ENCODE measurements around the gene TMPRSS7.
"Not testable (repeated sequence)": the region's sequence is repeated elsewhere in the genome, so short reads cannot be mapped to it uniquely, and the experiment has no call there.

The TMPRSS7 gene

GRCh38 chr3:112013058-112013783, 21.3 kb upstream of the TMPRSS7 start:
- peak; percentile 80 for FAIRE-seq

- FAIRE-seq = no peak
Observed at GRCh38 chr3:112013784-112014143, 20.8 kb upstream of the TMPRSS7 start.

GRCh38 chr3:112017091-112017490, 17.4 kb upstream of the TMPRSS7 start:
- no peak for FAIRE-seq

DNA sequence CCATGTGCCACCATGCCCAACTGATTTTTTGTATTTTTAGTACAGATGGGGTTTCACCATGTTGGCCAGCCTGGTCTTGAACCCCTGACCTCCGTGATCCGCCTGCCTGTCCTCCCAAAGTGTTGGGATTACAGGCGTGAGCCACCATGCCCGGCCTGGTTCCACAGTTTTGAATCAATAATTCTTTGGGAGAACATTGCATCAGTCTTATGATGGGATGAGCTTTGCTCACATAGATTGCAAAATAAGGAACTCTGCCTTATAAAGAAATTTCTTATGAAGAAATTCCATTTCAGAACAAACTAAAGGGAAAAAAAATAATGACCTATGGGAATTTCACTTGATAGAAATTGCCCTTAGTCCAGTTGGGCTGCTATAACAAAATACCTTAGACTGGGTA, 15.8 kb upstream of the TMPRSS7 start:
- no peak for FAIRE-seq

DNA sequence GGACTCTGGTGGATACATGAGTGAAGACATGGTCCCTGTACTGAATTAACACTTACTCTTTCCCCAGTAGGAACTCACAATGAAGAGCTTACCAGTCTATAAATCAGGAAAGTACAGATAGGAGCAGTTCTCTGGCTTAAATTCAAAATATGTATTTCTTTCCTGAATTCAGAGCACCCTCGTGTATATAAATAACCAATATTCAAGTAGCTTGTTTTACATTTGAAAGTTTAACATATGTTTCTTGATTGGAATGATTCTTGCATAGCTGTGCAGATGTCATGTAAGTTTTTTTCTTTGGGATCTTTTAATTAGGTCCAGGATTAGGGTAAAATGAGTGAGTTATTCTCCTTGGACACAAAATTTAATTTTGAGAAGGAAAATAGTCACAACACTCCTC, 14.8 kb upstream of the TMPRSS7 start:
- FAIRE-seq = no peak

GRCh38 chr3:112020674-112021085, 13.9 kb upstream of the TMPRSS7 start:
- no peak for FAIRE-seq

- FAIRE-seq = no peak
Observed at GRCh38 chr3:112027142-112027541, 7.4 kb upstream of the TMPRSS7 start.

GRCh38 chr3:112027826-112028225, 6.7 kb upstream of the TMPRSS7 start:
- no peak for FAIRE-seq

DNA sequence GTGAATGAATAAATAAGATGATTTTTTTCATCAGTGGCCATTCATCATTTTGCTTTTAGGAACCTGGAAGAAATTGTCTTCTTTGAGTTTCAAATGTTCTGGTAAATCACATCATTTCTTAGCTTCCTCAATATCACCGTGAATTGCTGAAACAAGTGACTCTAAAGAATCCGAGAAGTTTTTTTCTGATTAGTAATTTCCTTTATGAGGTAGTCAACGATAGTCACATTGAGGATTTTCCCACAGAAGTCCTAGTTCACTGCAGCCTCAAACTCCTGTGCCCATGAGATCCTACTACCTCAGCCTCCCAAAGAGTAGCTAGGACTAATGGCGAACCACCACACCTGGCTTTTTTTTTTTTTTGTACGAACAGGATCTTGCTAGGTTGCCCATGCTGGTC, 3.6 kb upstream of the TMPRSS7 start:
- no peak for FAIRE-seq

DNA sequence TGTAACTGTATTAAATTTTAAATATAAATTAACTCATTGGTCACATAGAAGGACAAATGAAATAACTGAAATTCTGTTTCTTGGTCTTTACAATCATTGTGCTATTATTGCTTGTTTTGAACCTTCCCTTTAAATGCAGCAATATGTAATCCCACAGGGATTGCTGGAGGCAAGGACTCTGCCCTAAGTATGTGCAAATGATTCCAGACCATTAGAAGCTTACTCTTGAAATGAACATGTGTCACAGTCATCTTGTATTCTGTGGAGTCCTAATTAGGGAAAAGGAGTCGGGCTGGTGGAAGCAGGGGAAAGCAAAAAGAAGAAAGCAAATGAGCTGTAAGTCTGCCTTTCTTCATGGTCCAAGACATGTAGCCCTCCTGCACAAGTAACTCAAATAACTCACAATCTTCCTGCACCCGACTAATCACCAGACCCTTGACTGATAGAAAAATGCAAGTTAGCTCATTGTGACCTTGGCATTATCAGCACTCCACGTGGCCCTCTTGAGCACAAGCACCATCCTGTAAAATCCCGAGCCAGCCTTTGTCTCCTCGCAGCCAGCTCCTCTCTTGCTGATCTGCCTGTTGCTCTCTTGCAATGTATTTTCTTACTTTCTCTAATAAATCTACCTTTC, 2.3 kb upstream of the TMPRSS7 start:
- no peak for FAIRE-seq

- FAIRE-seq = no peak
Observed at GRCh38 chr3:112035241-112035640, 705 bp downstream of the TMPRSS7 start.

DNA sequence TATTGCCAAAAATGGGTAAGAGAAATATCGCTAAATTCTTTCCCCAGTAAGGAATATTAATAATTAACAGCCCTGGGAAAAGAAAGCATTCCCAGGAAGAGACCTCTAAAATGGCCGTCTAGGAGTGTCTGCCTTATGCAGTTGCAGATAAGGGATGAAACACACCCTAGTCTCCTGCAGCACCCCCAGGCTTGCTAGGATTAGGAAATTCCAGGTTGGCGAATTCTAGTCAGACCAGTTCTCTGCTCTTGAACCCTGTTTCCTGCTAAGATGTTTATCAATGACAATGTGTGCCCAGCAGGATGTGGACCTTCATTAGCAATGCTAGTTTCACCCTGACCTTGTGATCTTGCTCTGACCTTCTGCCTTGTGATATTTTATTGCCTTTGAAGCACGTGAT, 2.7 kb downstream of the TMPRSS7 start:
- not testable (repeated sequence) for FAIRE-seq

DNA sequence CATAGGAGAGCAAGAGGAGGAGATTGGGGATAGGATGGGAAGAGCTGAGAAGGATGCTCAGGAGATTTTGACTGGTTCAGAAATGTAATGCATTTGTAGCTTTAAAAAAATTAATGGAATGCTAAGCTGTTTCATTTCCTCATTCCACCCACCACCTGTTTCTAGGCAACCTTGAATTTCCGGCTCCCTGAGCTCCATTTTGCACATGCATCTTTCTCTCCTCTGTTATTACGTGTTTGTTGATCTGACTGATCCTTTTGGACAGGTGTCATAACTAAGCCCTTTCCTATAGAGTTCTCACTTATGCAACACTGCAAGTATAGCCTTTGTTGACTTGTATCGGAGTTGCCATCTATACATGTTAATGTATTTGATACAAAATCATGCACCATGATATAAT, 4.3 kb downstream of the TMPRSS7 start:
- no peak for FAIRE-seq

- no peak for FAIRE-seq
Observed at GRCh38 chr3:112041321-112041720, 6.8 kb downstream of the TMPRSS7 start.

DNA sequence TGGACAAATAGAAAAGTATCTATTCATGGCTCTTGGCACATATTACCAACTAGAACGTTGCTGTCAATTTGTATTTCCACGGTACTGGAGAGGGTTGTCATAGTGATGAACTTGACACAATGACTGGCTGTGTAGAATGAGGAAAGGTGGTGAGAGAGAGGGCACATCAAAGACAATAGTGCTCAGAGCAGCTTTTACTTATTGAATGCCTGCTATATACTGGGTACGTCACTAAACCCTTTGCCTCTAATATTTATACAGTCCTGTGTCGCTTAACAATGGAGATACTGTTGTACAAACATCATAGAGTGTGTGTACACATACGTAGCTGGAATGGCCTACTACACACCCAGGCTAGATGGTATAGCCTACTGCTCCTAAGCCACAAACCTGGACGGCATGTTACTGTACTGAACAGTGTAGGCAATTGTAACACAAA, 8.3 kb downstream of the TMPRSS7 start:
- FAIRE-seq = no peak

GRCh38 chr3:112043621-112044201, 9.2 kb downstream of the TMPRSS7 start:
- FAIRE-seq = peak; percentile 83

- no peak for FAIRE-seq
Observed at GRCh38 chr3:112046599-112046998, 12.1 kb downstream of the TMPRSS7 start.

DNA sequence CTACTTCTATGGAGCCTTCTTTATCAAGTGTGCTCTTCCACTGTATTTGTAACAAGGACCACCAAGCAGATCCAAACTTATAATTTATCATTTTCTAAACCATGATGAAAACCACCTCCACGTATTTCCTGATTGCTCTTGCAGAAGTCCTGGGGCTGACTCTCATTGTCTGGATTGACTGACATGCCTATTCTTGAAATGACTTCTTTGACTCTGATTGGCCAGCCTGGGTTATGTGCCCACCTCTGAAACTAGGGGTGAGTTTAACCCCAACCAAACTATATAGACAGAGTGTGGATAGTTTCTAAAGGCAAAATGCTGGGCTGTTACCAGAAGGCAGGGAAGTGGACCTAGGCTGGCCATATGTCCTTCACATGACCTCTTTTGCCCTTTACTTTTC, 12.7 kb downstream of the TMPRSS7 start:
- FAIRE-seq = no peak

GRCh38 chr3:112048911-112049310, 14.4 kb downstream of the TMPRSS7 start:
- no peak for FAIRE-seq

- no peak for FAIRE-seq
Observed at GRCh38 chr3:112053229-112053628, 18.7 kb downstream of the TMPRSS7 start.

DNA sequence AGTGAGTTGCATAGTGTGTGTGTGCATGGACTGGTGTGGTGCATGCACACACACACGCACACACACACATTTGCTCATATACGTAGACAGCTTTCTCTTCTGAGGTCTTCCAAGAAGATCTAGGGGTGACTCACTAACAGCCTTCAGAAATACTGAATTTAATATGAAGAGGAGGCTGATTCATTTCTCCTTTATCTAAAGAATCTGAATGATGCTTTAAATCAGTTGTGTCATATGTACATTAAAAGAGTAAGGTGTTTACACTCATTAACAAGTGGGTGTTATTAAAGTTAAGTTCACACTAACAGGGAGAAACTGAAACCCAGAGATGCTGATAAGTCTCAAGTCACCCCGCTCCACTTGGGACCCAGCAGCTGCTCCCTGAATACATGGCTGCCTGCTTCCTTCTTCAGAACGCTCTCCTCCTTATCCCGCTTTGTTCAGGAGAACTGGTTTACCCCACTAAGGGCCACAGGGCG, 22.0 kb downstream of the TMPRSS7 start:
- no peak for FAIRE-seq

DNA sequence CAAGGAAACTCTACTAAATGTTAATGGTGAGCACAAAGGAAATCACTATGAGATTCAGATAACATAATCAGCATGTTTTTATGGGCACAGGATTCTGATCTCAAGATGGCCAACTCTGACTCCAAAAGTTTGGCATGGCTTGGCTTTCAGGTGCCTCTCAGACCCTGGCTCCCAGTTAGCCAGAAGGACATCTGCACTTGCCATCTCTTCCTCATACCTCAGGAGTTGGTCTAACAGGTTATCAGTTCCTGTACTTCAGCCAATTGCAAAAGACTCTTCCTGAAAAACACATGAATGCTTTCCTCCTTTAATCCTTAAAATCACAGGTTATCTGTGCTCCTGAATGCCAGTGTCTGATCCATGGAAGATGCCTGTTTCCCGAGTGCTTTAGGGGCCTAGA, 25.0 kb downstream of the TMPRSS7 start:
- no peak for FAIRE-seq

DNA sequence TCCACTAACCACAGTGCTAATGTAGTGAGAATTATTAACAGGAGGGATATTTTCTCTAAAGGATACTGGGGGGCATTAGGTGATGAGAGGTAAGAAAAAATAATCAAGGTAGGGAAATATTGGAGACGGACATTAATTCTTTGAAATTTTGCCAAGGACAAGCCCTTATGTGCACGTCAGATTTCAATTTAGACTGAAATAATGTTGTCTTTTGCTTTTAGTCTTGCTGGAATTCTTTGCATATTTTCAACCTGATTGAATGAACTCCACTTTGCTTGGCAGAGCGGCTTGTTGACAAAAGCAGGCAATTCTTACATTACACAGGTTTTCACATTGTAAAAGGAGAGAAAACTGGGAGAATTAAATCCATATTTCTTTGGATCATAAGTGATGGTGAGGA, 26.6 kb downstream of the TMPRSS7 start:
- FAIRE-seq = no peak

- FAIRE-seq = not testable (repeated sequence)
Observed at GRCh38 chr3:112072387-112073060, 38.0 kb downstream of the TMPRSS7 start.

Data from G401.6 (cell line).